Transverse colon (tissue), 4 donors: ENCODE results near the gene KCNK17.

Experiments used
- EP300 ChIP-seq: sonication (generic); formaldehyde crosslinking; IDR thresholded peaks from one replicate; pipeline ENCODE4 v1.6.1; 2017; ENCODE audit warnings: antibody characterized with exemption, low read depth
- POLR2A ChIP-seq: fragments of 450-650 bp; IDR thresholded peaks from one replicate; pipeline ENCODE4 v1.6.1; 2016; ENCODE audit warnings: antibody characterized with exemption, mild to moderate bottlenecking, moderate library complexity
- POLR2AphosphoS5 ChIP-seq, 3 donors: sonication (generic); formaldehyde crosslinking; IDR thresholded peaks; one replicate each; pipeline ENCODE4 v1.6.1; 2016; ENCODE audit warnings: antibody characterized with exemption in 3 of 3
- TF ChIP-seq, protein P1 (sequence below), 5 experiments: fragments of 200-600 bp in 3 of 5; fragments of 450-650 bp in 2 of 5; sonication (generic) in 3 of 5; IDR thresholded peaks; 1 replicate in 2 of 5; 2 replicates in 3 of 5; pipeline ENCODE4 v1.5.1; 2016 to 2017; ENCODE audit warnings: antibody characterized with exemption in 5 of 5, inconsistent platforms in 3 of 5, mild to moderate bottlenecking in 2 of 5, moderate library complexity in 1 of 5

DNA sequence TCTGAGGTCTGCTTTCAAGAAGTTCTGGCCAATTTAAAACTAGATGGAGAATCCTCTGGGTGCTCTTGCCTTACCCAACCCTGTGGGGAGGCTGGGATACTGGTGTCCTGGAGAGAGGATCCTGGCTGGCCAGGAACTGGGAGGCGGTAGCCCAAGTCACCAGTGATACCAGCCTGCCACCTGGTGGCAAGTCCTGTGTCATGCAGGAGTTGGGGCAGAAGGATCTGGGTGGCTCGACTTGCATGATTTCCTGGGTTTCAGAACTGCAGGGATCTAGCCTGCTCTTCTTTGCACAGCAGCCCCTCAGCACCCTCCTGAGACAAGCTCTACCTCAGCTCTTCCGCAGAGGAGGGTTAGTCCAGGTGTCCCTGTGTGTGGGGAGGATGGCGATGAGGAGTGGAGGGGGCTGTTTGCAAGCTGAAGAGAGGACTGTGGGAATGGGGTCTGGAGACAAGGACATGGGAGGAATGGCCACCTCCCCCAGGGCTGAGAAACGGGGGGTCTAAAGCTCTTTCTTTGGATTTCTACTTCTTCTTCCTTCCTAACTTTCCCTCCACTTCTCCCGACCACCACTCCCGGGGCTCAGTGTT lies 4.2 kb downstream of the KCNK17 start:
- TF ChIP-seq POLR2AphosphoS5 (IDR thresholded peaks at IDR 0.05) (no peak), POLR2A (no peak), EP300 (no peak)
- TF ChIP-seq, protein P1, sequence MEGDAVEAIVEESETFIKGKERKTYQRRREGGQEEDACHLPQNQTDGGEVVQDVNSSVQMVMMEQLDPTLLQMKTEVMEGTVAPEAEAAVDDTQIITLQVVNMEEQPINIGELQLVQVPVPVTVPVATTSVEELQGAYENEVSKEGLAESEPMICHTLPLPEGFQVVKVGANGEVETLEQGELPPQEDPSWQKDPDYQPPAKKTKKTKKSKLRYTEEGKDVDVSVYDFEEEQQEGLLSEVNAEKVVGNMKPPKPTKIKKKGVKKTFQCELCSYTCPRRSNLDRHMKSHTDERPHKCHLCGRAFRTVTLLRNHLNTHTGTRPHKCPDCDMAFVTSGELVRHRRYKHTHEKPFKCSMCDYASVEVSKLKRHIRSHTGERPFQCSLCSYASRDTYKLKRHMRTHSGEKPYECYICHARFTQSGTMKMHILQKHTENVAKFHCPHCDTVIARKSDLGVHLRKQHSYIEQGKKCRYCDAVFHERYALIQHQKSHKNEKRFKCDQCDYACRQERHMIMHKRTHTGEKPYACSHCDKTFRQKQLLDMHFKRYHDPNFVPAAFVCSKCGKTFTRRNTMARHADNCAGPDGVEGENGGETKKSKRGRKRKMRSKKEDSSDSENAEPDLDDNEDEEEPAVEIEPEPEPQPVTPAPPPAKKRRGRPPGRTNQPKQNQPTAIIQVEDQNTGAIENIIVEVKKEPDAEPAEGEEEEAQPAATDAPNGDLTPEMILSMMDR (IDR thresholded peaks at IDR 0.05): peak; percentile 83 to 96 (median 86)
